ENCODE measurements around the gene MTMR11. TPM values are rescaled to one million over a fixed set of nuclear protein-coding genes. Genes with fewer than 3 reads are reported as not detected.
A peak's percentile ranks its signal among the peaks of the same experiment; 100 is the strongest.

Gene MTMR11
- total and polyA plus RNA-seq, 10 of the 15 experiments (the other 5 are each of a cell fraction or from before 2014, with no cell fraction given), result 0.35 to 1.1 (median 0.73) TPM

- H3K9me3 ChIP-seq (replicated peaks; ENCODE audit: control insufficient read depth, insufficient read depth, low read length), result no peaks in the 10 kb centered on the region
- peaks cover 21% of the 10 kb centered on the region for H3K4me1 ChIP-seq (ENCODE audit: control insufficient read depth, insufficient read depth, low read length)
- peak overlapping the region; percentile 54; the same call in 1 of the 2 replicates for H3K4me2 ChIP-seq (ENCODE audit: control insufficient read depth, insufficient read depth)
- FAIRE-seq (no peak), DNase-seq (ENCODE audit: low read depth, low spot score) (no peak), ATAC-seq (peak; percentile 83)
- H3K79me2 ChIP-seq (ENCODE audit: control insufficient read depth, insufficient read depth, low read length), result peaks cover 6% of the 10 kb centered on the region
- peaks cover 0 to 15% of the 10 kb centered on the region in 2 experiments; a peak in 3 of 4 replicates for H3K36me3 ChIP-seq (ENCODE audit: control insufficient read depth in 2 of 2, insufficient read depth in 2 of 2, low read length in 1 of 2)
- ChIA-PET RAD21 (ENCODE audit: unreplicated experiment) (no interaction called here), SMC1A (ENCODE audit: uncharacterized antibody, unreplicated experiment) (interaction anchor here (0.8 to 1.8 kb wide), 5 partner anchors 17 to 50 kb away, joined by 3 to 5 read pairs (median 3); no protein-coding TSS in a partner anchor), POLR2A (interaction anchor here (1.3 kb wide), 1 partner anchor 18 kb away, joined by 6 read pairs; no protein-coding TSS in a partner anchor), CTCF (no interaction called here)
- no peak overlapping the region for H3K4me3 ChIP-seq
- intact Hi-C loops (cut with micrococcal nuclease; ENCODE audit: unreplicated experiment) (no loop called here), in situ Hi-C loops (cut with MboI) (no loop called here)
- WGBS (ENCODE audit: insufficient coverage, insufficient replicate concordance, low lambda C conversion rate, missing lambda C conversion rate), result 90% methylated on average over 2 of the region's 2 CpGs
- no TSS peak for BruUV-seq (replicated peaks)
- no peaks in the 10 kb centered on the region for H4K20me1 ChIP-seq (ENCODE audit: control insufficient read depth, insufficient read depth)
- no peak overlapping the region for H2AFZ ChIP-seq (ENCODE audit: control insufficient read depth, low read depth, low read length)
- no peak overlapping the region for H3K27ac ChIP-seq (ENCODE audit: control insufficient read depth, insufficient read depth)
- peak in 1 of 2 experiments; percentile 43; a peak in 1 of 4 replicates for TF ChIP-seq CEBPB (IDR thresholded peaks at IDR 0.05; ENCODE audit: borderline replicate concordance in 1 of 2, low read depth in 2 of 2, low read length in 2 of 2)
- no peak for TF ChIP-seq SRF (IDR thresholded peaks at IDR 0.05; ENCODE audit: low read depth in 2 of 2, low read length in 2 of 2)
- 0 out of 2 replicates have a peak, but pooled peaks have one; percentile 46 for TF ChIP-seq JUNB (IDR thresholded peaks at IDR 0.05)
- H3K9ac ChIP-seq (ENCODE audit: control insufficient read depth, insufficient read depth, low read length), result no peak overlapping the region
- no peaks in the 10 kb centered on the region for H3K27me3 ChIP-seq (replicated peaks in 1 of 2; ENCODE audit: control insufficient read depth in 2 of 2, insufficient read depth in 2 of 2, low read length in 1 of 2)
Observed at GRCh38 chr1:149979245-149979971, 42.7 kb upstream of the MTMR11 start.

DNA sequence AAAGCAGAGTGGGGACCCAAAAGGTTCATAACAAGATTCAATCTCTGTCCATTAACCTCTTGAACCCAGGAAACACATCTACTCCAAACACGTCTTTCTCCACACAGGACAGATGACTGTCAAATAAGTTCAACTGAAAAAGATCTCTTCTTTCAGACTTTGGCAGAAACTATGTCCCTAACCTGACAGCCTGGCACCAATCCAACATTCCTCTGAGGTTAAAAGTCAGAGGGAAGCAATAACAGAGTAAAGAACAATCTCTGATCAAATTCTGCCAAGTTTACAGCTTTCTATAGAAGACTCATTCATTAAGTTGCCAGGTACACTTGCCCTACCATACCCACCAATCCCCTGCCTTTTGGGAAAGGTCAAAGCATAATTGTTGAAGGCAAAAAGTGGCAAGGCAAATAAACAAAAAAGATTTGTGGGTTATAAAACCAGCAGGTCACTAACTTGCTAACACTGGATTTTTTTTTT, 41.9 kb upstream of the MTMR11 start:
- no peak for ATAC-seq
- TF ChIP-seq NFYB (IDR thresholded peaks at IDR 0.05; ENCODE audit: insufficient read depth, low read depth, low read length), result no peak
- no peak for TF ChIP-seq PML (IDR thresholded peaks at IDR 0.05; ENCODE audit: low read length)
- TF ChIP-seq CREM (IDR thresholded peaks at IDR 0.05; ENCODE audit: low read depth), result no peak
- no peak for TF ChIP-seq YY1 (IDR thresholded peaks at IDR 0.05; ENCODE audit: low read depth, low read length)
- TF ChIP-seq JUNB (IDR thresholded peaks at IDR 0.05), result no peak
- TF ChIP-seq RBBP5 (conservative IDR thresholded peaks at IDR 0.05), result no peak
- TF ChIP-seq ZBED1 (IDR thresholded peaks at IDR 0.05; ENCODE audit: borderline replicate concordance), result no peak
- TF ChIP-seq PAX8 (IDR thresholded peaks at IDR 0.05), result no peak
- no peak for TF ChIP-seq MXI1 (IDR thresholded peaks at IDR 0.05; ENCODE audit: low read depth, low read length)
- no peak for TF ChIP-seq ZSCAN29 (IDR thresholded peaks at IDR 0.05)
- TF ChIP-seq, protein P1, sequence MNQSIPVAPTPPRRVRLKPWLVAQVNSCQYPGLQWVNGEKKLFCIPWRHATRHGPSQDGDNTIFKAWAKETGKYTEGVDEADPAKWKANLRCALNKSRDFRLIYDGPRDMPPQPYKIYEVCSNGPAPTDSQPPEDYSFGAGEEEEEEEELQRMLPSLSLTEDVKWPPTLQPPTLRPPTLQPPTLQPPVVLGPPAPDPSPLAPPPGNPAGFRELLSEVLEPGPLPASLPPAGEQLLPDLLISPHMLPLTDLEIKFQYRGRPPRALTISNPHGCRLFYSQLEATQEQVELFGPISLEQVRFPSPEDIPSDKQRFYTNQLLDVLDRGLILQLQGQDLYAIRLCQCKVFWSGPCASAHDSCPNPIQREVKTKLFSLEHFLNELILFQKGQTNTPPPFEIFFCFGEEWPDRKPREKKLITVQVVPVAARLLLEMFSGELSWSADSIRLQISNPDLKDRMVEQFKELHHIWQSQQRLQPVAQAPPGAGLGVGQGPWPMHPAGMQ (IDR thresholded peaks at IDR 0.05; ENCODE audit: borderline replicate concordance), result no peak
- no peak for TF ChIP-seq NR2F1 (conservative IDR thresholded peaks at IDR 0.05)
- no peak for TF ChIP-seq RCOR1 (conservative IDR thresholded peaks at IDR 0.05; ENCODE audit: low read depth, low read length)

More for the DNA sequence above, 41.9 kb upstream of the MTMR11 start:
- H3K9ac ChIP-seq (ENCODE audit: control insufficient read depth, insufficient read depth, low read length), result no peak overlapping the region
- SMC1A ChIA-PET (ENCODE audit: uncharacterized antibody, unreplicated experiment), result interaction anchor here (1.0 to 1.8 kb wide), 6 partner anchors 12 to 31 kb away, joined by 3 to 5 read pairs (median 4); no protein-coding TSS in a partner anchor
- no peak overlapping the region for H3K4me2 ChIP-seq (ENCODE audit: control insufficient read depth, insufficient read depth)
- H3K9me3 ChIP-seq (replicated peaks; ENCODE audit: control insufficient read depth, insufficient read depth, low read length), result no peaks in the 10 kb centered on the region
- no peak overlapping the region for H3K4me3 ChIP-seq
- FAIRE-seq (no peak), DNase-seq (ENCODE audit: low read depth, low spot score) (no peak)
- peaks cover 6% of the 10 kb centered on the region for H3K79me2 ChIP-seq (ENCODE audit: control insufficient read depth, insufficient read depth, low read length)
- intact Hi-C loops (cut with micrococcal nuclease; ENCODE audit: unreplicated experiment) (no loop called here), in situ Hi-C loops (cut with MboI) (no loop called here)
- WGBS (ENCODE audit: insufficient coverage, insufficient replicate concordance, low lambda C conversion rate, missing lambda C conversion rate), result 93% methylated on average over 1 of the region's 1 CpG
- peaks cover 21% of the 10 kb centered on the region for H3K4me1 ChIP-seq (ENCODE audit: control insufficient read depth, insufficient read depth, low read length)
- H3K36me3 ChIP-seq (ENCODE audit: control insufficient read depth in 2 of 2, insufficient read depth in 2 of 2, low read length in 1 of 2), result peaks cover 0 to 15% of the 10 kb centered on the region in 2 experiments
- BruUV-seq (replicated peaks), result no TSS peak
- RAD21 ChIA-PET (ENCODE audit: unreplicated experiment), result no interaction called here
- CTCF ChIA-PET, result interaction anchor here (0.6 kb wide), 2 partner anchors 36 to 90 kb away, joined by 3 to 5 read pairs; no protein-coding TSS in a partner anchor
- POLR2A ChIA-PET, result no interaction called here
- H2AFZ ChIP-seq (ENCODE audit: control insufficient read depth, low read depth, low read length), result no peak overlapping the region
- no peaks in the 10 kb centered on the region for H3K27me3 ChIP-seq (replicated peaks in 1 of 2; ENCODE audit: control insufficient read depth in 2 of 2, insufficient read depth in 2 of 2, low read length in 1 of 2)
- no peak overlapping the region for H3K27ac ChIP-seq (ENCODE audit: control insufficient read depth, insufficient read depth)
- no peaks in the 10 kb centered on the region for H4K20me1 ChIP-seq (ENCODE audit: control insufficient read depth, insufficient read depth)

Data from GM12878 (cell line).